ENCODE data around the gene ATP23. TPM values are rescaled to one million over a fixed set of nuclear protein-coding genes. Genes with fewer than 3 reads are reported as not detected.

Gene ATP23
- total RNA-seq, 1 experiment from 2014 or later: 12.8 TPM

DNA sequence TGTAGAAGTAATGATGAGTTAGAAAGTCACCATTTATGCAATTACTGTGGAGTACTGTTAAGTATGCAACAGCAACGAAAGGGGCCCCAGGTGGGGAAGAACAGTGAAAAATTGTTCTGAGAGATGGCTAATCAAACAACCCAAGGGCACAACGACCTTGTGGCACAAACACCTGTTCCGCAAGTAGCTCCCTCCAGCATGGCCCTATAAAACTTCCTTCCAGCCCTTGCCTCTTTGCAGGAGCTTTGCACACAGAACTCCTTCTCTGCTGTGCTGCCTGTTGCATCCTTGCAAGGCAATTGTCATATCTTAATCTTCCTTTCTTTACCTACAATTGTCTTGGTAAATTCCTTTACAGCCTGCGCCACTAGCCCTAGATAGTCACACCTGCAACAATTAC lies 23.2 kb upstream of the ATP23 start:
- DNase-seq: no peak
- no peaks in the 10 kb centered on the region for H3K4me1 Mint-ChIP-seq (ENCODE audit: low read depth, unreplicated experiment)
- peaks cover 3% of the 10 kb centered on the region for H3K9me3 Mint-ChIP-seq (ENCODE audit: low read depth, unreplicated experiment)
- CTCF ChIA-PET: no interaction called here
- intact Hi-C loops (cut with micrococcal nuclease; ENCODE audit: unreplicated experiment): no loop called here
- TF ChIP-seq, protein P1, sequence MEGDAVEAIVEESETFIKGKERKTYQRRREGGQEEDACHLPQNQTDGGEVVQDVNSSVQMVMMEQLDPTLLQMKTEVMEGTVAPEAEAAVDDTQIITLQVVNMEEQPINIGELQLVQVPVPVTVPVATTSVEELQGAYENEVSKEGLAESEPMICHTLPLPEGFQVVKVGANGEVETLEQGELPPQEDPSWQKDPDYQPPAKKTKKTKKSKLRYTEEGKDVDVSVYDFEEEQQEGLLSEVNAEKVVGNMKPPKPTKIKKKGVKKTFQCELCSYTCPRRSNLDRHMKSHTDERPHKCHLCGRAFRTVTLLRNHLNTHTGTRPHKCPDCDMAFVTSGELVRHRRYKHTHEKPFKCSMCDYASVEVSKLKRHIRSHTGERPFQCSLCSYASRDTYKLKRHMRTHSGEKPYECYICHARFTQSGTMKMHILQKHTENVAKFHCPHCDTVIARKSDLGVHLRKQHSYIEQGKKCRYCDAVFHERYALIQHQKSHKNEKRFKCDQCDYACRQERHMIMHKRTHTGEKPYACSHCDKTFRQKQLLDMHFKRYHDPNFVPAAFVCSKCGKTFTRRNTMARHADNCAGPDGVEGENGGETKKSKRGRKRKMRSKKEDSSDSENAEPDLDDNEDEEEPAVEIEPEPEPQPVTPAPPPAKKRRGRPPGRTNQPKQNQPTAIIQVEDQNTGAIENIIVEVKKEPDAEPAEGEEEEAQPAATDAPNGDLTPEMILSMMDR (IDR thresholded peaks at IDR 0.05; ENCODE audit: unreplicated experiment): no peak
- no peak overlapping the region for H3K27ac Mint-ChIP-seq (ENCODE audit: unreplicated experiment)
- peaks cover 45% of the 10 kb centered on the region for H3K27me3 Mint-ChIP-seq (ENCODE audit: unreplicated experiment)
- H3K4me3 Mint-ChIP-seq (ENCODE audit: low read depth, unreplicated experiment): no peak overlapping the region
- BruUV-seq (replicated peaks): no TSS peak
- H3K36me3 Mint-ChIP-seq (ENCODE audit: insufficient read depth, unreplicated experiment): no peaks in the 10 kb centered on the region

DNA sequence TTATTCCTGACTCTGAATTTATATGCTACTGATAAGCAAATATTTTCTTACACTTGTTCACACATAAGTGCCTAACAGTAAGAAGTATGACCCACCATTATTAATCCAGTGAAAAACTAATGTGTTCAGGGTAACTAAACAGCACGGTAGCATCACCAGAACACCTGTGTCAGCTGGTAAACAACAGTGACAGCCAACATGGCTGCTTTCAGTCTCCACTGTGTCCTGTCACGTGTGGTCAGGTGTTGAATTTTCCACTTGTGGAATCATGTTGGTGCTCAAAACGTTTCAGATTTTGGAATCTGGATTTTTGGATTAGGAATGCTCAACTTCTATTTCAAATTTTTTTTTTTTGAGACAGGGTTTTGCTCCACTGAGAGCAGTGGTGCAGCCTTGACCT lies 14.3 kb upstream of the ATP23 start:
- no peaks in the 10 kb centered on the region for H3K4me1 Mint-ChIP-seq (ENCODE audit: low read depth, unreplicated experiment)
- H3K9me3 Mint-ChIP-seq (ENCODE audit: low read depth, unreplicated experiment): peaks cover 6% of the 10 kb centered on the region
- H3K27me3 Mint-ChIP-seq (ENCODE audit: unreplicated experiment): no peaks in the 10 kb centered on the region
- BruUV-seq (replicated peaks): no TSS peak
- DNase-seq: no peak
- CTCF ChIA-PET: no interaction called here
- TF ChIP-seq, protein P1 (IDR thresholded peaks at IDR 0.05; ENCODE audit: unreplicated experiment): no peak
- H3K27ac Mint-ChIP-seq (ENCODE audit: unreplicated experiment): no peak overlapping the region
- H3K36me3 Mint-ChIP-seq (ENCODE audit: insufficient read depth, unreplicated experiment): no peaks in the 10 kb centered on the region
- intact Hi-C loops (cut with micrococcal nuclease; ENCODE audit: unreplicated experiment): no loop called here
- H3K4me3 Mint-ChIP-seq (ENCODE audit: low read depth, unreplicated experiment): no peak overlapping the region

DNA sequence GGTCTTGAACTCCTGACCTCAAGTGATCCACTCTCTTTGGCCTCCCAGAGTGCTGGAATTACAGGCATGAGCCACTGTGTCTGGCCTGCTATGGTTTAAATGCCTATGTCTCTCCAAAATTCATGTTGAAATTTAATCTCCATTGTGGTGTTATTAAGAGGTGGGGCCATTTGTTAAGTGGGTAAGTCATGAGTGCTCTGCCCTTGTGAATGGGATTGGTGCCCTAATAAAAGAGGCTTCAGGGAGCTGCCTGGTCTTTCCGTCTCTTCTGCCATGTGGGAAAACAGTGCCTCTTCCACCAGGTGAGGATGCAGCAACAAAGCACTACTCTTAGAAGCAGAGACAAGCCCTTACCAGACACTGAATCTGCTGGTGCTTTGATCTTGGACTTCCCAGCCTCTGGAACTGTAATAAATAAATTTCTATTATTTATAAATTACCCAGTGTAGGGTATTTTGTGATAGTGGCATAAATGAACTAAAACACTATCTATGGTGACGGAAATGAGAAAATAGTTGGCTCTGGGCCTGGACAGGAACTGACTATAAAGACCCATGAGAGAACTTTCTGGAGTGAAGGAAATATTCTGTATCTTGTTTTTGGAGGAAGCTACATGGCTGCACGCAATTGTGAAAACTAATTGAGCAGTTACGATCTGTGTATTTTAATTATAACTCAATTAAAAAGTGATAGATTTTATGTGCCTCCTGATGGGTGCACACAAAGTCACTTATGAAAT lies 12.1 kb upstream of the ATP23 start:
- H3K4me3 Mint-ChIP-seq (ENCODE audit: low read depth, unreplicated experiment): no peak overlapping the region
- no peaks in the 10 kb centered on the region for H3K27me3 Mint-ChIP-seq (ENCODE audit: unreplicated experiment)
- no peaks in the 10 kb centered on the region for H3K4me1 Mint-ChIP-seq (ENCODE audit: low read depth, unreplicated experiment)
- TF ChIP-seq, protein P1 (IDR thresholded peaks at IDR 0.05; ENCODE audit: unreplicated experiment): no peak
- H3K9me3 Mint-ChIP-seq (ENCODE audit: low read depth, unreplicated experiment): peaks cover 2% of the 10 kb centered on the region
- CTCF ChIA-PET: interaction anchor here (0.7 kb wide), 1 partner anchor 568 kb away, joined by 5 read pairs; no protein-coding TSS in a partner anchor
- DNase-seq: no peak
- no peaks in the 10 kb centered on the region for H3K36me3 Mint-ChIP-seq (ENCODE audit: insufficient read depth, unreplicated experiment)
- H3K27ac Mint-ChIP-seq (ENCODE audit: unreplicated experiment): no peak overlapping the region
- BruUV-seq (replicated peaks): no TSS peak
- intact Hi-C loops (cut with micrococcal nuclease; ENCODE audit: unreplicated experiment): no loop called here

DNA sequence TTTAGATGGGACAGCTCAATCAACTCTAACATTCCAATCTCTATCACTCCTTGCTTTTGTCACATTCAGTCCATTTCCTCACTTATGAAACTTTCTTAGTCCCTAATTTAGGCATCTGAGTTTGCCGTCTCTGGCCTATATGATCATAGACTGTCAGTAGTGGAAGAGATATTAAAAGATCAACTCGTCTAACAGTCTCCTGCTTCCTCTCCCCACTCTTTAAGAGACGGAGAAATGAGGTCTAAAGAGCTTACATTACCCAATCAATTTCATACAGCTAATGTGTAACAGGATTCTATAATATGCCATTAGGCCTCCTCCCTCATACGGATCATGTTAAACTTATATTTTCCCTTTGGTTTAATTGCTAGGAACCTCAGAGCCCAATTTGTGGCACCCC lies 6.5 kb upstream of the ATP23 start:
- H3K4me3 Mint-ChIP-seq (ENCODE audit: low read depth, unreplicated experiment): no peak overlapping the region
- BruUV-seq (replicated peaks): no TSS peak
- peaks cover 6% of the 10 kb centered on the region for H3K36me3 Mint-ChIP-seq (ENCODE audit: insufficient read depth, unreplicated experiment)
- H3K27me3 Mint-ChIP-seq (ENCODE audit: unreplicated experiment): no peaks in the 10 kb centered on the region
- no peak for DNase-seq
- CTCF ChIA-PET: no interaction called here
- H3K27ac Mint-ChIP-seq (ENCODE audit: unreplicated experiment): no peak overlapping the region
- TF ChIP-seq, protein P1 (IDR thresholded peaks at IDR 0.05; ENCODE audit: unreplicated experiment): no peak
- intact Hi-C loops (cut with micrococcal nuclease; ENCODE audit: unreplicated experiment): no loop called here
- H3K9me3 Mint-ChIP-seq (ENCODE audit: low read depth, unreplicated experiment): no peaks in the 10 kb centered on the region
- H3K4me1 Mint-ChIP-seq (ENCODE audit: low read depth, unreplicated experiment): peaks cover 8% of the 10 kb centered on the region
